ENCODE measurements around the gene RIT2.
"Not testable (repeated sequence)": the region's sequence is repeated elsewhere in the genome, so short reads cannot be mapped to it uniquely, and the experiment has no call there.

Gene RIT2

DNA sequence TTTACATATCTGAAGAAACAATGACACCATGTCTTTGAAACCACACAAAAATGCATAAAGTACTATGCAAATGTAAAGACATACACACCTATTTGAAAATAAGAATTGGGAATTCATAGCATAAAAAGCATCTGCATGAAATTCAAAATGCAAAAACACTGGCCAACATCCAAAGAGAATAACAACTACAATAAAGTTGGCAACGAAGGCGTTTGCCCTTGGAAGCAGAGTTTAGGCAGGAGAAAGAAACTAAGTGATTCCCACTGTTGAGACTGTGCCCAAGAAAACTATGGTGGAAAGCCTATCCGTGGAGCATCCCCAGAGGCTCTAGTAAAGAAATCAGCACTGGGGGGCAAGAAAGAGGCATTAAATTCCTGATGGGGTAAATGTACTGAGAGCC is 292.8 kb downstream of the RIT2 start:
- DNase-seq, result no peak

DNA sequence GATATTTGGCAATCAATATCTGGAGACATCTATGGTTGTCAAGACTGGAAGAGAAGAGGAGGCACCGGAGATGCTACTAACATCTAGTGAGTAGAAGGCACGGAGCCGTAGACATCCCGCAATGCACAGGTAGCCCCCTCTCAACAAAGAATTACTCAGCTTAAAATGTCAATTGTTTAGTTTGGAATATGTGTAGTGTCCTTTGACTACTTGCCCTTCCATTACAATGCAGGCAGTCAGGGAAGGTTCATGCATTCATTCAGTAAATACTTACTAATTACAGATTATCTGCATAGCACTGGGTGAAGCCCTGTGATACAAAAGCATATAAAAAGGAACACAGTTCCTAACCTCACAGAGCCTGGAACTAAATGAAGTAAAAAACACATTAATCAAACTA is 294.0 kb downstream of the RIT2 start:
- no peak for DNase-seq

- DNase-seq, result no peak
Measured at GRCh38 chr18:42814618-42815017, 300.9 kb downstream of the RIT2 start.

DNA sequence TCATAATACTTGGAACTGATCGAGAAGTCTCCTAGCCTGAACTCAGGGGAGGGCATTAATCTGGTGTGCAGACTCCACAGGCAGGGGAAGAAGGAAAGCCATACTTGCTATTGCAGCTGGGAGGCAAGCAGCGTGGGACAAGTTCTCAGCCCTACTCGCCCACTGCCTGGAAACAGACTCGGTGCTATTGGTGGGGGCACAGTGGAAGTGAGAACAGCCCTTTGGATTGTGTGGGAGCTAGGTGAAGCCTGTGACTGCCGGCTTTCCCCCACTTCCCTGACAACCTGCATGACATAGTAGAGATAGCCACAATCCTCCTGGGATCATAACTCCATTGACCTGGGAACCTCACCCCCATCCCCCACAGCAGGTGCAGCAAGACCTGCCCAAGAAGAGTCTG is 301.3 kb downstream of the RIT2 start:
- no peak for DNase-seq

GRCh38 chr18:42813570-42813969 is 301.9 kb downstream of the RIT2 start:
- no peak for DNase-seq

- no peak for DNase-seq
Measured at GRCh38 chr18:42807887-42808286, 307.6 kb downstream of the RIT2 start.

DNA sequence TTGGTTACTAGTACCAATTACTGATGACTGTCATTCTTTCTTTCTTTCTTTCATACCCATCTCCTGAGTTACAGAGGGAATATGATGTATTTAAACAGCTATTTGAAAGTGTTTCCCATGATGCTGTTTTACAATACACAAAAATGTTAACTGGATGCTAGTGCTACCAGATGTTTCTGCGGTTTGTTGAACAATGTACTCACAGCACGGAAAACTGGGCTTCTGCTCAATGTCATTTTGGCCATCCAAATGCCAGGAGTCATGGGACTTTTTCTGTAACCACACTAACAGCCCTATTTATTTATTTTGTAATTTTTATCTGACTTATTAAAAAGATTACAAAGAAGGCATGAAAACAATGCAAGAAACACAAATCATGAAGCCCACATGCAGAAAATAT is 313.8 kb downstream of the RIT2 start:
- DNase-seq, result no peak

- DNase-seq, result no peak
Measured at GRCh38 chr18:42798606-42799170, 316.8 kb downstream of the RIT2 start.

- DNase-seq, result not testable (repeated sequence)
Measured at GRCh38 chr18:42795213-42795789, 320.2 kb downstream of the RIT2 start.

GRCh38 chr18:42792731-42793130 is 322.8 kb downstream of the RIT2 start:
- DNase-seq, result no peak

DNA sequence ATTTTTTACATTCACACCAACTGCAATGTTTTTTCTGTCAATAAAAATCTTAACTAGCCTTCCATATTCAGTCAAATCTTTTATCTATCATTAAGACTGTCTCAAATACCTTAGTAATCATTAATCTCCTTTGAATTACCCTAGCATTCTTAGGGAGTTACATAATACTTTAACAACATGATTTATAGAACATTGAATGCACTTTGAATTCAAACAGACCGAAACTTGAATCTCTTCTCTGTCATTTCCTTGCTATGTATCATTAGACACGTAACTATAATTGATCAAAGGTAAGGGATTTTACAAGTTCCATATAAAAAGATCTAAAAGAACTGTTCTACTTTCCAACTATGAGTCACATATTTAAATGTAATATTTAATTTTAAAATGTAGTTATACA is 330.9 kb downstream of the RIT2 start:
- no peak for DNase-seq

GRCh38 chr18:42782929-42783328 is 332.6 kb downstream of the RIT2 start:
- no peak for DNase-seq

DNA sequence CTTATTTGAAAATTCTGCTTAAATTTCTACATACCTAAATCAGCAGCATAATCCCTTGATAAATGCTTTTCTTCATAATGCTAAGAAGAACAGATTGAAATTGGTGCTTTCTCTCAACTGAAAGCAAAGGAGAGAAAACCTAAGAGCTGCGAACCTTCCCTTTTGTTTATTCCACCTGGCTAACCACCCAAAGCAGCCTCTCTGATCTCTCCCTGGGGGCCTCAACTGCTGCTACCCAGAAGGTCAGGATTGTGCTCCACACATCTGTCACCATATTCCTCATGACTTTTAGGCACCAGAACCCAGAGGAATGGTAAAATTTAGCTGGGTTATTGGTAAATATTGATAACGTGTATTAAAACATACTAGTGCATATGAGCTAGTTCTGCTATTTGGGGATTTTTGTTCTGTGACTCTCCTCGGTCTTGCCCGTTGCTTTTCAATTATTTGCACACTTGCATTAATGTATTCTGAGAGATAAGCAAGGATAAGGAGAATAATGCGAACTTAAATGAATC is 334.1 kb downstream of the RIT2 start:
- DNase-seq, result no peak

- DNase-seq, result no peak
Measured at GRCh38 chr18:42780171-42780570, 335.3 kb downstream of the RIT2 start.

DNA sequence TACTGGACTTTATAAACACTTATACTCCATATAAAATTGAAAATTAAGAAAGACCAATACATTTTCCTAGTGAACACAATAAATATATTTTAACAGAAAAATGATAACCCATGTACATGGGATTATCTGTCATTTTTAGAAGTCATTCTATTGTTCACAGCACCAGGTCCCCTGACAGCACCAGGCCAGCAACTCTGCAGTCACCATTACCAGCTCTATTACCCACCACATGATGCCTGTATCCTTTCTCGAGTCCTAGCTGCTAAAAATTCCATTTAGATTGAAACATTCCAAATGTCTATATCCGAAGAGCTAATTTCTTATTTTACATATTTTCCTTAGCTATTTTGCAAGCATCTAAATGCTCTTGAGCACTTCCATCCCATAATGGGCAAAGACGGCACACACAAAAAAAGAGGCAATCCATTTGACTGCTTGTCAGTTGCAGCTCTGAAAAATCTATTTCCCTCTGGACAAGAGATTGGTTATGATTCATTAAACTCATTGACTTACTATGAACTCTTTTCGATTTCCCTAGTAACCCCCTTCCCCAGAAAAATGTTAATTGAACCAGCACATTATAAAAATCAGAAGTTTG is 336.9 kb downstream of the RIT2 start:
- no peak for DNase-seq

DNA sequence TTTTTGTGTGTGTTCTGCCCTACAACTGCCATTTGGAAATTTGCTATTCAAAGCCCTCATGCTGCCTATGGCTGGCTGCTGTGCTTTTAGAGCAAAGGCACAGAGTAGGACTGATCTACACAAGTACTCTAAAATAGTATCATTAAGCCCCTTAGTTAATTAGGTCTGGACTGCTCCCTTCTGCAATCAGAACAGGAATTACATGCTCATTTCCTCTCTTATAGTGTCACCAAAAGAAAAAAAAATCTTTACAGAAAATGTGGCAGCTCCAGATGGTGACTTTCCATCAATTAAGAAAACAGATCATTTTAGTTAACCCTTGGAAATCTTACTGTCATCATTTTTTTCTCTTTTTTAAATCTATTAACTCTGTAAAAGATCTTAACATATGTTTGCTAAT is 337.5 kb downstream of the RIT2 start:
- no peak for DNase-seq

DNA sequence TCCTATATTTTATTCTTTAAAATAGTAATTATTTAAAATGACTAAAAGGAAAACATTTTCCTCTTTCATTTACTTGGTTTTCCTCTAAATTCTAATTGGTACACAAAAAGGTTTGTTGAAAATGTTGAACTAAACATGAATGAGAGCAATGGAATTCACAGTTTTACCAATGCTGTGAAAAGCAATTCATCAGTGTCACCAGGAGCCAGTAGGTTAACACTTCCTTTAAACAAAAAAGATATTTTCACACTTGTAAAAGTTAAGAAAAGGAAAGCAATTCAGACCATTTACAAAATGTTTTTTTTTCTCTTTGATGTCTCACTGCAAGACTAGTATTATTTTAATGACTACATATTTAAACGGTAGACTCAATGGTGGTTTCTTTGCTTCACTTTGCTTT is 341.6 kb downstream of the RIT2 start:
- DNase-seq, result no peak

GRCh38 chr18:42771936-42772335 is 343.5 kb downstream of the RIT2 start:
- no peak for DNase-seq

GRCh38 chr18:42765302-42765701 is 350.2 kb downstream of the RIT2 start:
- DNase-seq, result no peak

GRCh38 chr18:42760290-42760689 is 355.2 kb downstream of the RIT2 start:
- DNase-seq, result no peak

- no peak for DNase-seq
Measured at GRCh38 chr18:42758852-42759251, 356.6 kb downstream of the RIT2 start.

GRCh38 chr18:42756214-42756613 is 359.3 kb downstream of the RIT2 start:
- no peak for DNase-seq

DNA sequence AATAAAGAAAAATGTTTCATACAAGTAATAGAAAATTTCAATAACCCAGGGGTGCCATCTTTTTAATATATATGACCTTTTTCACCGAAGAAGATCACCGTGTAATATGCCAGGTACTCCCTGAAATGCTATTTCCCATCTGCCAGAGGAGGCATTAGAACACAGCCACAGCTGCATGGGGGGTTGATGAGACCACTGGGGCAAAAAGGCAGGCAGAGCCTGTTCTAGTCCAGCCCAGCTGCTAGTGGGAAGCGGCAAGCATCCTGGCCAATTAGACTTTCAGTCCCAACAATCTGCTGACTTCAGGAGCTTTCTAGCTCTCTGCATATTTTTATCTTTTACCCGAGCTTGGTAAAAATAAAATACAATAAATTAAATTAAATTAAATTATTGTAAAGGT is 362.6 kb downstream of the RIT2 start:
- DNase-seq, result no peak

GRCh38 chr18:42746794-42747193 is 368.7 kb downstream of the RIT2 start:
- no peak for DNase-seq

- no peak for DNase-seq
Measured at GRCh38 chr18:42745931-42746330, 369.6 kb downstream of the RIT2 start.

All from NCI-H2029 treated with DMSO at 0.1 percent for 48 hours (cell line).